Activated naive CD4-positive, alpha-beta T cell (primary cell): ENCODE results near the gene SRPK1.

Experiments used
- DNase-seq, 4 experiments: peaks; one replicate each; lab custom pipeline; 2025; lab: John Stamatoyannopoulos, UW

Gene SRPK1

GRCh38 chr6:35898003-35898402 lies 22.9 kb downstream of the SRPK1 start:
- no peak for DNase-seq

GRCh38 chr6:35897486-35897885 lies 23.4 kb downstream of the SRPK1 start:
- DNase-seq = no peak

DNA sequence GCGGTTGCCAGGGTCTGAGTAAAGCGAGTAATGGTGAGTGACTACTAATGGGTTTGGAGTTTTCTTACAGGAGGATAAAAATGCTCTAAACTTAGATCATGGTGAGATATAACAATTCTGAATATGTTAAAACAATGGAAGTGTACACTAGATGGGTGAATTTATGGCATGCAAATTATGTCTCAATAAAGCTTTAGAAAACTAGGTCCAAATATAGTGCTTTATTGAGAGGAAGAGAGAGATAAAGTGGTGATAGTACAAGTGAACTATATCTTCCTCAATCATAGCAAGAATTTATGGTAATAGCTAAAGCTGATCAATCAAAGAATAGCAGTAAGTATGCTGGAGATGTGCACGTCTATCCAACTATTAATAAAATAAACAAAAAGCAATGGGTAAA lies 23.9 kb downstream of the SRPK1 start:
- no peak for DNase-seq

DNA sequence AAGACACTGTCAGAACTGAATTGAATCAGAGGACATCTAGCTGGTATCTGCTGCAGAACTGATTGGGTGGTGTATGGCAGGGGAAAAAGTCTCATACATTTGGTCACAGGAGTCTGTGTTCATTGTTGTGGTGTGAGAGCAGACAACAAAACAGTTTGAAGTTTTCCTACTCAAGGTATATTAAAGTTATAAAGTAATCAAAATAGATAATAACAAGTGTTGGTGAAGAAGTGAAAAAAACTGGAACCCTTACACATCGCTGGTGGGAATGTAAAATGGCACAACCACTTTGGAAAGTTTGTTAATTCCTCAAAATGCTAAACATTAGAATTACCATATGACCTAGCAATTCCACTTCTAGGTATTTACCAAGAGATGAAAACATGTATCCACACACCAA lies 24.7 kb downstream of the SRPK1 start:
- no peak for DNase-seq

GRCh38 chr6:35895560-35895959 lies 25.3 kb downstream of the SRPK1 start:
- DNase-seq = no peak

DNA sequence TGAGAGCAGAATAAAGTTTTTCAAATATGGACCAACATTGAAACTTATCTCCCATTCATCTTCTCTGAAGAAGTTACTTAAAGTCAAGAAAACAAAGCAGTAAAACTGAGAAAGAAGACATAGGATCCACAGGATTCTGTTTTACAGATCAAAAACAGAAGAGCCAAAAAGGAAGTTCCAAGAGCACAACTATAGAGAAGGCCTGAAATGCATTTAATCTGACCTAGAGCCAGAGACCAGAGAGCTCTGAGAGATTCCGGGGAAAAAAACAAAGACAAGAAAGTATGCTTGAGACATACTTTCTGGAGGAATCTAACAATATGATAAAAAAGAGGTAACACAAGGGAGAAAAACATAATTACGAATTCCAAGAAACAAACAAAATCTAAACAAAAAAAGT lies 26.1 kb downstream of the SRPK1 start:
- no peak for DNase-seq

GRCh38 chr6:35893246-35893645 lies 27.7 kb downstream of the SRPK1 start:
- no peak for DNase-seq

GRCh38 chr6:35892482-35892881 lies 28.4 kb downstream of the SRPK1 start:
- no peak for DNase-seq

GRCh38 chr6:35879151-35879550 lies 41.7 kb downstream of the SRPK1 start:
- DNase-seq = no peak

DNA sequence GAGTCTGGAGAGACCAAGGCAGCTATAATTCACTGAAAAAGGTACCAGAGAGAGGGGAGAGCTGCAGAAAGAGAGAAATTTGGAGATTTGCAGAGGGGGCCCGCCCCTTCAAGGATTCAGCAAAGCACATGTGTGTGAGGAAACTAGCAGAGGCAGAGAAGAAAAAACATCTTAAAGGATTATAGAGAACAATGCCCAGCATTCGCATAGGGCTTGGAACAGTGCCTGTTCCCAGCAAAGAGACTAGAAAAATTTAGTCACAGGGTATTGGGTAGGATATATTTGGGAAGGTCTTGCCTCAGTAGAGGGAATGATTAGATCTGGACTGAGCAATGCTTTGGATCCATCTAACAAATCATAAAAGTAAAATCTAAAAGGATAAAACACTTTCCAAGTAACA lies 44.0 kb downstream of the SRPK1 start:
- DNase-seq = no peak

GRCh38 chr6:35874730-35875129 lies 46.2 kb downstream of the SRPK1 start:
- no peak for DNase-seq

DNA sequence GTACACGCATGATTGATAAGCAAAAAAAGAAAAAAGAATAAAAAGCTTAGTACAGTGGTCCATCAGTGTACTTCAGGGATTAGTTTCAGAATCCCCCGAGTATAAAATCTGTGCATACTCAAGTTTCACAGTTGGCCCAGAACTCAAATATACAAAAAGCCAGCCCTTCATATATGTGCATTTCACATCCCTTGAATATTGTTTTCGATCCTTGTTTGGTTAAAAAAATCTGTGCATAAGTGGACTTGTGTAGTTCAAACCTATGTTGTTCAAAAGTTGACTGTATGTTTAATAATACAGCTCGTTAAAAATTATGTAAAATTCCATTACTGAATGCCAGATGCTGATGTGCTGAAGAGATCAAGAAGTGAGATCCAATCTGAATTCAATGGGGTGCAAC lies 61.5 kb downstream of the SRPK1 start:
- no peak for DNase-seq

- no peak for DNase-seq
These were observed 63.0 kb downstream of the SRPK1 start for GRCh38 chr6:35857853-35858252.

- DNase-seq = no peak
These were observed 64.6 kb downstream of the SRPK1 start for GRCh38 chr6:35856250-35856649.

DNA sequence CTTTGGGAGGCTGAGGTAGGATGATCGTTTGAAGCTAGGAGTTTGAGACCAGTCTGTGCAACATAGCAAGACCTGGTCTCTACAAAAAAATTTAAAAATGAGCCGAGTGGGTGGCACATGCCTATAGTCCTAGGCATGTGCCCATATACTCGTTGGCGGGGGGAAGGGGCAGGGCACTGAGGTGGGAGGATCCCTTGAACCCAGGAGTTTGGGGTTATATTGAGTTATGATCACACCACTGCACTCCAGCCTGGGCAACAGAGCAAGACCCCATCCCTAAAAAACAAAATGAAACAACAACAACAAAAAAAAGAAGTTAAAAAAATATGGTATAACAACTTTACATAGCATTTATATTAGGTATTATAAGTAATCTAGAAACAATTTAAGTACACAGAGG lies 67.9 kb downstream of the SRPK1 start:
- DNase-seq = no peak

DNA sequence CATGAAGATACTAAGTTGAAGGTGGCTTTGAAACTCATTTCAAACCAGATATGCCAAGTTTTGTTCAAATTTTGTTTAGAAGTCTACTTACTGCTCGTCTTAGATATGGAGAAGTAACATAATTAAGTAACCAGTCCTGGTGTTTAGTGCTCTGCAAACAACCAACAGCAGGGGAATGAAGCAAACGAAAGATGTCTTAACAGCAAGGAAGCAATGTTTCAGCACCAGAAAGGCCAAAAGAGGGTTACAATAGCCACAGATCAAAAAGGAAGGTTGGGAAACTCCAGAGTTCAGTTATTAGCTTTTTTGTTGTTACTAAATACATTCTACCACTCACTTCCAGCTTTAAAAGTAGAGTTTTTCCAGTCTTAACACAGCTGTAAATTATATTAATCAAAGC lies 70.7 kb downstream of the SRPK1 start:
- DNase-seq = no peak

GRCh38 chr6:35844290-35844689 lies 76.6 kb downstream of the SRPK1 start:
- no peak for DNase-seq

DNA sequence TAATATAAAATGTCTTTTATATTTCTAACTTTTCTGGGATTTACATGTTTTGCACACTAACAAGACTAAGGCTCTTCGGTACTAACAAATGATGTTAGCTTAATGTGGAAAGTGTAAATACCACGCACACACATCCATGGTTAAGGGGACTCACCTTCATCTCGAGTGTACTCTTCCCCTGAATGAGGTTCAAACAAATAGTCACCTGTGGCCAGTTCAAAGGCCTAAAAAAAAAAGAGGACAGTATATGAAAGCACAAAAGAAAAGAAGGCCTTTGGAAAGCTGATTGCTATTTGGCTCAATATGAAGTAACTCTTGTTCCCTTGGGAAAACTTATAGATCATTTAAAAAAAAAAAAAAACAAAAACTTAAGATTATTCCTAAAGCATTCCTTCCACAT lies 78.5 kb downstream of the SRPK1 start:
- no peak for DNase-seq

GRCh38 chr6:35839019-35839418 lies 81.9 kb downstream of the SRPK1 start:
- DNase-seq = no peak

DNA sequence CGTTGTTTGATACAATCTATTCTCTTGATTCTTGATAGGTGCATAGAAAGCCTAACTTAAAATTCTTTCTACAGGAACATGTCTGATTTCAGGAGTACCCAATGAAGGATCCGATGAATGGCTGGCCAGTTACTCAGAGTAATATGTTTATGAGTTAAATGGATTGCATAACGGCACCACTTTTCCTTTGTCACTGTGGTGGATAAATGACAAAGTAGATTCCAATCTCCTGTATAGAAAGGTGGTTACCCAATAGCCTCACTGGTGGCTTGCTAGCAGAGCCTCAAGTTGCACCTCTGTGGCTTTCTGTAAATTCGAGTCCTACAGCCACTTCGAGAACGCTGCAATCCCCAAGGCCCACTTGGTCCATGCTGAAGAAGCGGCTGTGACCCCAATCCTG lies 87.4 kb downstream of the SRPK1 start:
- no peak for DNase-seq

GRCh38 chr6:35831257-35832007 lies 89.5 kb downstream of the SRPK1 start:
- DNase-seq = no peak

DNA sequence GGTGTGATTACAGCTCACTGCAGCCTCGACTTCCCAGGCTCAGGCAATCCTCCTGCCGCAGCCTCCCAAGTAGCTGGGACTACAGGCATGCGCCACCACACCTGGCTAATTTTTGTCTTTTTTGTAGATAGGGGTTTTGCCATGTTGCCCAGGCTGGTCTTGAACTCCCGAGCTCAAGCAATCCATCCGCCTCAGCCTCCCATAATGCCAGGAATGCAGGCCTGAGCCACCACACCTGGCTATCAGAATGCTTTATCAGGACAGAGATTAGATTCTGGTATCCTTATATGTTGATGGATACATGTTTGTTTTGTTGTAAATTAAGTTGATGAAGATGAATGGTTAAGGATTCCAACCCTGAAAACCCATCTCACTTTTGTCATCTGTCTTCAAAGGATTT lies 91.6 kb downstream of the SRPK1 start:
- DNase-seq = no peak

DNA sequence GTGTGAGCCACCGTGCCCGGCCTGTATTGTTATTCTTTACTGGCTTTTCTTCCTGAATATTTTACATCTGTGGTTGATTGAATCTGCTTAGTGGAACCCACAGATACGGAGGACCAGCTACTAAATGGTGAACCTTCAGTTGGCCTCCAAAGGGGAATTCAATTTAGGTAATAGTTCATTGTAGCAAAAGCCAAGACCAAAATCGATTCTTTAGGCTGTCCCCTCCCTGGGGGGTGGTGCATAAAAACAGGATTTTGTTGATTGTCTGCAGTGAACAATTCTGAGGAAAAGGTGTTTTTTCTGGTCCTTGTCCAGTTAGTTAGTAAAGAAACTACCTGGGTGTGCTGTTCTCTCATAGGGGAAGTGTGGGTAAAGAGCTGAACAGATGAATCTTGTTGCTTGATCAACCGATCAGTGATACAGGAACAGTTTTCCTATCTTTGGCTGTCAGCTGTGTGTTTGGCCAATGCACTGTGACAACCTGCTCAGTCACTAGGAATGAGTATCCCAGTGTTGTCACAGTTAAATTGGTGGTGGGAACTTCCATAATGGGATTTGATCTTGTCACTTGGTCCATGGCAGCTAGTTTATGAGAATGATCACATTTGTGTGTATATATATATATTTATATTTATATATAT lies 96.2 kb downstream of the SRPK1 start:
- DNase-seq = no peak

GRCh38 chr6:35823601-35824000 lies 97.3 kb downstream of the SRPK1 start:
- DNase-seq = no peak
